HL-60/S4 treated with phorbol 12-myristate 13-acetate at 8.2 ng/mL for 4 days and 3 days (cell line): ENCODE results near the gene KIF5B.
"Not testable (repeated sequence)": the region's sequence is repeated elsewhere in the genome, so short reads cannot be mapped to it uniquely, and the experiment has no call there.

Source experiments
- in situ Hi-C: fragments of 300-500 bp; cut with MboI; formaldehyde crosslinking; loops from 2 replicates; pipeline ENCODE4 v1.15.0; 2022; ENCODE audit warnings: low sequenced_read_pairs

The KIF5B gene

GRCh38 chr10:32056136-32057035, at the start of gene KIF5B:
TSS of gene KIF5B (minus strand) at chr10:32056425. CDS start at chr10:32055973, 452 bp downstream.
- in situ Hi-C loops = no loop called here

GRCh38 chr10:32105782-32106382, 49.7 kb upstream of the KIF5B start:
- in situ Hi-C loops = no loop called here

- in situ Hi-C loops = no loop called here
These were observed 48.6 kb upstream of the KIF5B start for GRCh38 chr10:32104622-32105509.

- in situ Hi-C loops = no loop called here
These were observed 48.0 kb upstream of the KIF5B start for GRCh38 chr10:32104181-32104580.

- in situ Hi-C loops = no loop called here
These were observed 47.5 kb upstream of the KIF5B start for GRCh38 chr10:32103721-32104120.

GRCh38 chr10:32098566-32099259, 42.5 kb upstream of the KIF5B start:
- in situ Hi-C loops = not testable (repeated sequence)

GRCh38 chr10:32095116-32095733, 39.0 kb upstream of the KIF5B start:
- in situ Hi-C loops = no loop called here

GRCh38 chr10:32093650-32094049, 37.4 kb upstream of the KIF5B start:
- in situ Hi-C loops = no loop called here

GRCh38 chr10:32091046-32091445, 34.8 kb upstream of the KIF5B start:
- in situ Hi-C loops = no loop called here

- in situ Hi-C loops = no loop called here
These were observed 28.1 kb upstream of the KIF5B start for GRCh38 chr10:32084185-32084851.

GRCh38 chr10:32077896-32078485, 21.8 kb upstream of the KIF5B start:
- in situ Hi-C loops = no loop called here

GRCh38 chr10:32073659-32074058, 17.4 kb upstream of the KIF5B start:
- in situ Hi-C loops = no loop called here

- in situ Hi-C loops = no loop called here
These were observed 16.9 kb upstream of the KIF5B start for GRCh38 chr10:32073128-32073527.

GRCh38 chr10:32072025-32072800, 16.0 kb upstream of the KIF5B start:
- in situ Hi-C loops = no loop called here

GRCh38 chr10:32070645-32071044, 14.4 kb upstream of the KIF5B start:
- in situ Hi-C loops = no loop called here

- in situ Hi-C loops = no loop called here
These were observed 12.3 kb upstream of the KIF5B start for GRCh38 chr10:32068569-32068968.

GRCh38 chr10:32067931-32068330, 11.7 kb upstream of the KIF5B start:
- in situ Hi-C loops = not testable (repeated sequence)

GRCh38 chr10:32065856-32066255, 9.6 kb upstream of the KIF5B start:
- in situ Hi-C loops = no loop called here

GRCh38 chr10:32061440-32061839, 5.2 kb upstream of the KIF5B start:
- in situ Hi-C loops = no loop called here
